Activated effector memory CD4-positive, alpha-beta T cell treated with Interleukin-2 at 50 U/mL for 16 hours (primary cell): ENCODE measurements around the gene XIRP1.
"Not testable (repeated sequence)": the region's sequence is repeated elsewhere in the genome, so short reads cannot be mapped to it uniquely, and the experiment has no call there.

ENCODE experiments used
- DNase-seq: peaks from one replicate; pipeline ENCODE4 v3.0.0-alpha.2; 2020

Gene XIRP1

DNA sequence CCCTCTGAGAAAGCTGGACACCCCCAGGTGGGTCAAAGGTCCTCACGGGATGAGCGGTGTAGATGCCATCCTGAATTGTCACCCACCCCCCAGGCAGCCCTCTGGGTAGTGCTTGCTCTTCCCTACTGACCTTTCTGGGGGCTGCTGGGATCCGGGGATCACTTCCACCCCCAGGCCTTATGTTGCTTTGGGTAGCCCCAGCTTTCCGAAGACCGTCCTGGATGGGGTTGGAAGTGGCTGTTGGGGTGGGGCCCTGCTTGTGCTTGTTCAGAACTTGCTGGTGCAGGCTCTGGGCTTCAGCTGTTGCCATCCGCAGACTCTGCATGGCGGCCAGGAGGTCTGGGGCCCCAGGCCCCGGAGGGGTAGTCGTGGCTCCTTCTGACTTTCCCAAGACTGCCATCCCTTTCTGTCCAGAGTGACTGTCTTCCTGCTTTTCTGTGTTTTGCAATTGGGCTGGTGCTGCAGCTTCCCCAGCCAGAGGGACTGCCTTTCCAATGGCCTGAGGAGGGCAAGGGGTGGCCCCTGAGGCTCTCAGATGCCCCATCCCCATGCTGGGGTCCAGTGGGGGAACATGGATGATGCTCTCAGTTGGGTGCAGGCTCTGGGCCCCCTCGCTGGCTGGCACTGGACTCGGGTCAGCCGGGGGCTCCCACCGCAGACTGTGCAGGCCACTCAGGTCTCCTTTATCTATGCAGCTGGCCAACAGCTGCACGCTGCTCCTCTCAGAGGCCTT, 6.3 kb downstream of the XIRP1 start:
- no peak for DNase-seq

DNA sequence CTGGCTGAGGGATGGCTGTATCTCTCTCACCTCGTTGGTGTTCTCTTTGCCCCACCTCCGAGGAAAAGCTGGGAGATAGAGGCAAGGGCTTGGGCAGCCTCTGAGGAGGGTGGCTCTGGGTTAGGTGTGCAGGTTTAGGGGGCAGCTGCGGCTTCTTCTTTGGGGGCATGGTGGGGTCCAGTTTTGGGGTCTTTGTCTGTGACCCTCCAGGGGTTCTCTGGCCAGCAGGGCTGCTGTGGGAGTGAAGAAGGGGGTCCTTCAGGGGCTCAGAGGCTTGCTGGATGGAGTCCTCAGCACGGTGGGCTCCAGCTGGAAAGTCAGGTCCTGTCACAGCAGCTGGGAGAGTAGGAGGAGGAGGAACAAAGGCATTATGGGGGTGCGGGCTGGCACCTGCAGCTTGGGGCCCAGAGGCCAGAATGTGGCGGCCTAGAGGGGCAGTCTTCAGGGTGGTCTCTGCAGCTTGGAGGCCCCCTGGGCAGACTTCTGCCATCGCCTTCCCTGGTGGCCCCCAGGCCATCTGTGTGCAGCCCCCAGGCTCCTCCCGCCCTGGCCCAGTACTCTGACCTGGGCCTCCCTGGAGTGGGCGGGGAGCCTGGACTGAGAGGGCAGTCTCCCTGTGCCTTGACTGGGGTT, 7.0 kb downstream of the XIRP1 start:
- DNase-seq = no peak

DNA sequence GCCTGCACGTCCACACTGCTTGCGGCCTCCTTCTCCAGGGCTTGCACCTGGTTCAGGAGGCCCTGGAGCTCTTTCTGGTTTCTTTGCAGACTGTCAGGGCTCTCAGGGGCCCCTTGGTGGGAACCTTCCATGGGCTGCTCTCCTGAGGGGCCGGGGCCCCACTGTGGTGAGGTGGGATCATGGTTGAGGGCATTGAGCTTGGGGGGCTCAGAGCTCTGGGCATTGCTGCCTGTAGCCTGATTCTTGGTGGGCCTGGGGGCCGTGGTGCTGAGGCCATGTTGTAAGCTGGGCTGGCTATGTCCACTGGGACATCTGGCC, 7.5 kb downstream of the XIRP1 start:
- DNase-seq = no peak

DNA sequence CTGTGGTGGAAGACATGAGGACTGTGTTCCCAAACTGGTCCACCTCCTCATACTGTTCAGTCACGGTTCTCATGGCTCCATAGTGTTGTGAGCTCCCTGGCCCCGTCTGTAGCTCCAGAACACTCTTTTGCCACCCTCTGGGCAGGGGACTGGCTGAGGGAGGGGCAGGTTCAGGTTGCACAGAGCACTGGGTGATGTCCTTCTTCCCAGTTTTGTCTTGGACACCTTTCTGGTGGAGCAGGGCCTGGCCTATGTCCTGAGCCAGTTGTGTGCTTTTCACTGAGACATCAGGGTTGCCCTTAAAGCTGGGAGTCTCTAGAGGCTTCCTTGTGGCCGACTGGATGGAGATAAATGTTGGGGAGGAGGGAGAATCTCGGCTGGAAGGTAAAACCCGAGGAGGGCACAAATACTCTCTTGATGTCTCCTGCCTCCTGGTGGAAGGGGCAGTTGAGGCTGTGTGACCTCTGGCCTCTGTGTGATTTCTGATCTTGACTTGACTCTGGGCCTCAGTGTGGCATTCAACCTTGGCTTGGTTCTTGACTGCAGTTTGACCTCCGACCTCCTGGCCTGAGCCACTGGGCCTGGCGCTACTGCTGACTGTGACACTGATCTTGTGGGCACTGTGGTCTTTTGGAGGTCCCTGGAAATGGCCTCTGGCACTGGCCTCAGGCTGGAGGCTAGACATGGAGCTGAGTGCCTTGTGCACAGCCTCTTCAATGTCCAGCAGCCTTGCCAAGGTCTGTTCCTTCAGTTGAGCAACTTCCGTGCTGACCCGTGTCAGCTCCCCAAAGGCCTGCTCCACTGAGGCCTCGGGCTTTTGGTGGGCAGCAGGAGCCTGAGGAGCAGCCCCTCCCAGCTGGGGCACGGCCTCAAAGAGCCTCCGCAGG, 8.1 kb downstream of the XIRP1 start:
- no peak for DNase-seq

DNA sequence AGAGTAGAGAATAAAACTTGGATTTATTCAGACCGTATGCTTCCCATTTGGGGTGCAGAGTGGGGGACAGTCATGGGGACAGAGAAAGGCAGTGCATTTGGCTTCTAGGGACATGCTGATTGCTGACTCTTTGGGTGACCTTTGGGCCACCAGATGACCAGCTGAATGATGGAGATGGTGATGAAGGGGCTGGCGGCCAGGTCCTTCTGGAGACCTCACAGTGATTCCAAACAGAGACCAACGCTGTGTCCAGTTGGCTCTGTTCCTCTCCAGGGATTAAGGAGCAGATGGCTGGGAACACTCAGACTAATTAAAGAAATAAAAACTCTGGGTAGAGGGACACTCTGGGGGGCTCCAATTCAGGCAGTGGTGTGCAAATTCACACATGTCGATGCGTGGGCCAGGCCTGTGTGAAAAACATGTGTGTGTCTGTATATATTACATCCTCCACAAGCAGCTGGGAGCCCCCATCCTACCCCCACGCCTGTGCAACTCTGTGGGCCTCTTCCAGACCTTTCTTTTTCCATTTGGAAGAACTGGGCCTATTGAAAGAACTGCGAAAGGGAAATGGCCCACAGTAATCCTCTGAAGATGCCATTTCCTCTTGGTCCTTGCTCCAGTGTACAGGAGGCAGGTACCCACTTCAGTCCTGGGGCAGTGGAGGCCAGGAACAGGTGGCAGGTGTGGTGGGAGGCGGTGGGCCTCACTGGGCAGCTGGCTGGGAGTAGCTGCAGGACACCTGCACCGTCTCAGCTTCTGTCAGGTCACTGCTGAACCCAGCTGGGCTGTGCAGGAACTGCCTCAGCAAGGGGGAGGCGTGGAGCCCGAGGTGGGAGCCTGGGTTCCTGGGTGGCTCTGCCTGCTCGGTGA, 8.9 kb downstream of the XIRP1 start:
- DNase-seq = no peak

DNA sequence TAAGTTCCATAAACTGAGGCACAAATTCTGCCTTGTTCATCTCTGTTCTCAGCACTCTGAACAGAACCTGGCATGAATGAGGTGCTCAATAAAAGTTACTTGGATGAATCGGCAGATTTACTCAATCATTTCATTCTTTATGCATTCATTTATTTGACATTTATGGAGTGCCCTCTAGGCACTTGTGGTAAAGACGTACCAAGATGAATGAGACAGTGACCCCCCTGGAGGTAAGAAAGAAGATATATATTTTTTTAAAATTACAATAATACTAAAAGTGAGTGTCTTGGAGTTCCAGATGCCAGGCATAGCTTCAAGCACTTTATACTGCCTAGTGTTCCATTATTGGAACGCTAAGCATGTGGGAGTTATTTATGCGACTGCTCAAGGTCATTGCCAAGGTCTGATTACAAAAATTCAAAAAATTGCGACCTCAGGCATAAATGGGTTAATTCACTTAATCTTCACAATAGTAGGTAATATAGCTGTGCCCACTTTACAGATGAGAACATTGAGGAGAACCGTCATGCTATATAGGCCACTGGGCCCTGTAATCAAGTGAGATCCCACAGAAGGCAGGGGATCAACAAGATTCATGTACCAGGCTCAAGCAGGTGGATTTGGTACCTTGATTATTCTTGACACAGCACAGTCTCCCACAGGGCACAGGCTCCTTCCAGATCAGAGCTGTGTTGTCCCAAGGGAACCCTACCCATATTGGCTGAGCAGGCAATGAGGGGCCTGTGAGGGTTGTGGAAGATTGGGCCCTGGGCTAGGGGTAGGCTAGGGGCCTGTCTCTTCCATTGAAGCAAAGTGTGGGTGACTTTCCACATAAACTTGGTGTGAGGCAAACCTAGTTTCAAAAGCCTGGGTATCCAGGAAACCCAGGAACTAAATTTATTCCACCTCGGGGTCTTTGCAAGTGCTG, 10.7 kb downstream of the XIRP1 start:
- DNase-seq = no peak

DNA sequence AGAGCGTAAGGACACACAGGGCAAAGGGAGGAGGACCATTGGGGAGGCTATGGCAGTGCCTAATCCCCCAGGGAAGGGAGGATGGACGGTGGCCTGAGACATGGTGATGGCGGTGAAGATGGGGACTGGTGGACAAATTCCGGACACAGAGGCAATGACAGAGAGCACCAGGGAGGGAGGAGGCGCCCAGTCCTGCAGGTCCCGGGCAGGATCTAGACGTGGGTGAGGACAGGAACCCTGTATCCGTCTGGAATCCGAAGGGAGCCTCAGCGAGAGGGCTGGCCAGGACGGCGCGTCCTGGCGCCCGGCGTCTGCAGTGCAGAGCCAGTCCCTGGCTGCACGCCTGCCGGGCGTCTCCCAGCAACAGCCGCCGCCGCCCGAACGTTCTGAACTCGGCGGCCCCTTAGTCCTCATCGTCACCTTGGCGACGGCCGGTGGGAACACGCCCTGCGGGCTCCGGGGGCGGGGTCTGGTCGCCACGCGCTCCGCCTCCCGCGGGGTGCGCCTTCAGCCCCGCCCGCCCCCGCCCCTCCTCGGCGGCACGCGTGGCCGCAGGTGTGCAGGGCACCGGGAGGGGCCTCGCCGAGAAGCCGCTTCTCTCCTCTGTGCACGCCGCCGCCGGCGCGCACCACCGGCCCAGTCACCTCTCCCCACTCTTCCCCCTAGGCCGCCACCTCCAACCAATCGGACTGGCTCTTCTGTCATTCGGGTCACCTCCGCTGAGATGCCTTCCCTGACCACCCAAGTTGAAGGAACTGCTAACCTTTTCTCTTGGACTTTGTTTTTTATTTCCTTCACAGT, 11.6 kb downstream of the XIRP1 start:
- peak; percentile 90 for DNase-seq

DNA sequence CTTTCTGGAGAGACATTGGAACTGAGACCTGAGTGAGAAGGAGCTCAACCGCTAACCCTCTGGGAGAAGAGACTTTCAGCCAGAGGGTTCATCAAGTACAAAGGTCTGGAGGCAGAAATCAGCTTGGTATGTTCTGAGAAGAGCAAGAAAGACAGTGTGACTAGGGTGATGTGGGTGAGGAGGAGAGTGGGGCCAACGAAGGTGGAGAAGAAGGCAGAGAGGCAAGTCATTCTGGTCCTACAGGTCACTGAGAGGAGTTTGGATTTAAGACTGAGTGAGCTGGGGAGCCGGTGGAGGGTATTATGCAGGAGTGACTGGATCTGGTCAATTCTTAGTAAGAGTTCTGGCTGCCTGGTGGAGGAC, 12.2 kb downstream of the XIRP1 start:
- DNase-seq = no peak

DNA sequence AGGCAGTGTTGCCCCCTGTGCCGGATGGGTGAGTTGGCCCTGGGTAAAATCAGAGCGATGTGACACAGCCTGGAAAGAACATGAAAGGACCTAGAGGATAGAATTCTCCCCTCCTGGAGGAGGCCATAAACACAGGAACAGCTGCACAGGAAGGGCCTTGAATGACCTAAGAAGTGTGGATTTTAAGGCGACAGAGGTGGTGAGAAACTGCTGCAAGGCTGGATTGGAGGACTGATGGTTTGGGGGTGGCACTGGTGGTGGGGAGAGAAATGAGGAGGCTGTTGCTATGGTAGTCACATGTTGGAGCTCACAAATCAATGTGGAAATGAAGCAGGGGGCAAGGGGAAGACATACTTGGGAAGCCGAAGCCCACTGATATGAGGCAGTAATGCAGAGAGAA, 13.8 kb downstream of the XIRP1 start:
- no peak for DNase-seq

DNA sequence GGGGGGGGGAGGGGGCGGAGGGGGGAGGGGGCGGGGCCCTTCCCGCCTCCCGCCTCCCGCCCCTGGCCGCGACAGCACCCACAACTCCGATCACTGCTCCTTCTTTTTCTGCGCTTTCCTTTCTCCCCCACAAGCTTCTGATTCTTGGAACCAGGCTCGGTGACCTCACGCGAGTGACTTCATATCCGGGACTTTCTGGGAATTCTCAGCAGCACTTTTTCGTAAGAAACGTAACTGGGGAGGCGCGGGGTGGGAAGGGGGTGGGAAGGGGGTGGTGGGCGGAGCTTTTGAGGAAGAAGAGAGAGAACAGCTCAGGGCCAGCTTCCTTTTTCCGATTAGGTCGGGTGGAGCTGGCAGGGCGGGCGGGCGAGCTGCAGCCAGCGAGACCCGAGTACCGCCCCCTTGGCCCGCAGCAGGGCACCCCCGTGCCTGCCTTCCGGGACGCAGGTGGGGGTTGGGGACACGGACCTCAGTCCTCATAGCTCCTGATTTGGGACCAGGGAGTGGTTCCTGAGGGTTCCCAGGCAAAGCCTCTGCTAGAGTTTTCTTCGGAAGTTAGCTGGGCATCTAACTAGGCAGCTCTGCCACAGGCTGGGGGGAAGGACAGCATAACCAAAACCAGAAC, 14.6 kb downstream of the XIRP1 start:
- peak; percentile 57 for DNase-seq

DNA sequence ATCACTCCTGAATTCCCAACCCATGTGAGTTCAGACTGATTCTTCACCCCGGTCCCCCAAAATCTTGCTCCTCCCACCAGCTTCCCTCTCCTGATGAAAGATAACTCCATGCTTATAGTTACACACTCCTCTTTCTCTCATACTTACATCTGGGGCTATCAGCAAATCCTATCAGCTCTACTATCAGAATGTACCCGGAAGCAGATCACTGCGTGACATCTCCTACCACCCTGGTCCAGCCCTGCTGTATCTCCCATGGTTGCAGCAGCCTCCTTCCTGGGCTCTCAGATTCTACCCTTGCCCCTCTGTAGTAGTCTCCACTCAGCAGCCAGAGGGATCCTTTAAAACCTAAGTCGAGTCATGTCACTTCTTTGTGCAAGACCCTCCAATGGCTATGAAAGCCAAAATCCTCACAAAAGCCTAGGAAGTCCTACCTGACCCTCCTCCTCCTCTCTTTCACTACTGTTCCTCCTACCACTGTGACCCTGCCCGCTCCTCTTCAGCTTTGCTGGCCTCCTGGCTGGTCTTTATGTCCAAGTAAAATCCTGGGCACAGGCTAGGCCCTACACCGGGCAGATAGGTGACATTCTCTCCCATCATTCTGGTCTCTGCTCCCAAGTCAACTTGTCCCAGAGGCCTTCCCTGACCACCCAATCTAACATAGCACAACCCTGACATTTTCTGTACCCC, 16.2 kb downstream of the XIRP1 start:
- no peak for DNase-seq

DNA sequence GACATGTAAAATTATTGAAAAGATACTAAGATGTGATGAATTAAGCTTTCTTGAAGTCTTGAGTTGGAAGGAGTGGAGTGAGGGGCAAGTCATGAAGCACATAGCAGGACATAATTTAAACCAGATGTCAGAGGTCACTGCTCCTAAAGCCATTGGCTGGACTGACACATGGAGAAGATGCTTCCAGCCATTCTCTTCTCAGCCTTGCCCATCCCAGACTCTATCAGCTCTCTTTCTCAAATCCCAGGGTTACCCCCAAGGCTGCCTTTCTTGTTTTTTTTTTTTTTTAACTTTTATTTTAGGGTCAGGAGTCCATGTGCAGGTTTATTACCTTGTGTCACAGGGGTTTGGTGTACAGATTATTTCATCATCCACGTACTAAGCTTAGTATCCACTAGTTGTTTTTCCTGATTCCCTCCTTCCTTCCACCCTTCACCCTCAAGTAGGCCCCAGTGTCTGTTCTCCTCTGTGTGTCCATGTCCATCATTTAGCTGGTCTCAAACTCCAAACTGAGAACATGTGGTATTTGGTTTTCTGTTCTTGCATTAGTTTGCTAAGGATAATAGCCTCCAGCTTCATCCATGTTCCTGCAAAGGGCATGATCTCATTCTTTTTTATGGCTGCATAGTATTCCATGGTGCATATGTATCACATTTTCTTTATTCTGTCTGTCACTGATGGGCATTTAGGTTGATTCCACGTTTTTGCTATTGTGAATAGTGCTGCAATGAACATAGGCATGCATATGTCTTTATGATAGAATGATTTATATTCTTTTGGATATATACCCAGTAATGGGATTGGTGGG, 18.9 kb downstream of the XIRP1 start:
- no peak for DNase-seq

DNA sequence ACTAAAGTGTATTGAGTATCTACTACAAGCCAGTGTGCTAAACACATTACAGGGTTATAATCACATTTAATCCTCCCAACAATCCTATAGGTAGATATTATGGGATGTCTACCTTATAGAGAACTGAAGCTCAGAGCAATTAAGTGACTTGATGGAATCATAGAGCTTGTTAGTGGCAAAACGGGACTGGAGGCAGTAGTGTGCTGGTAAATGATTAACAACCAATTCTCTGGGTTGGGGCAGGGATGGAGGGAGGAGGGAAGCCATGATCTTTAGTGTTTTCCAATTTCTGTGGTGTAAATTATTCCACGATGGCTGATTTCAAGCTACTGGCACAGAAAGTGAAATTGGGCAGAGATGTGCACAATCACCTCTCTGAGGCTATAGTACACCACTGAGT, 20.5 kb downstream of the XIRP1 start:
- DNase-seq = no peak

DNA sequence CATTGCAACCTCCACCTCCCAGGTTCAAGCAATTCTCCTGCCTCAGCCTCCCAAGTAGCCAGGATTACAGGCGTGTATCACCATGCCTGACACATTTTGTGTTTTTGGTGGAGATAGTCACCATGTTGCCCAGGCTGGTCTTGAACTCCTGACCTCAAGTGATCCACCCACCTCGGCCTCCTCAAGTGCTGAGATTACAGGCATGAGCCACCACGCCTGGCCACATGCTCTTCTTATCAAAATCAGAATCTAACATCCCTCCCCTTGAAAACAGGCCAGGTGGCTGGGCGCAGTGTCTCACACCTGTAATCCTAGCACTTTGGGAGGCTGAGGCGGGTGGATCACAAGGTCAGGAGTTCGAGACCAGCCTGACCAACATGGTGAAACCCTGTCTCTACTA, 21.5 kb downstream of the XIRP1 start:
- DNase-seq = not testable (repeated sequence)

DNA sequence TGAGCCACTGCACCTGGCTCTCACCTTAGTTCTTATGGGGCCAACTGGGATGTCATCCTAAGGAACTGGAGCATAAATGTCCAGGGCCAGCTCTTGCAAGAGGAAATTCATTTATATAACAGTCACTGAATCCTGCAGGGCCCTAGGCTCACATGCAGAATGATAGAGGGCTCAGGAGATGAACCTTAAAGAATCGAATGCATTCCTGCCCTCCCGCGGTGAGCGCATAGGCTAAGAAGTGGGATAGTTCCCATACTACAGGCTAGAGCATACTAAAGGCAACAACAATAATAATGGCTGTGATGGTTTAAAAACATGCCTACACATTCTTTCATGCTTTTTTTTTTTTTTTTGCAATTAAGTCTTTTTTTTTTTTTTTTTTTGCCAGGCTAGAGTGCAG, 21.9 kb downstream of the XIRP1 start:
- DNase-seq = no peak

DNA sequence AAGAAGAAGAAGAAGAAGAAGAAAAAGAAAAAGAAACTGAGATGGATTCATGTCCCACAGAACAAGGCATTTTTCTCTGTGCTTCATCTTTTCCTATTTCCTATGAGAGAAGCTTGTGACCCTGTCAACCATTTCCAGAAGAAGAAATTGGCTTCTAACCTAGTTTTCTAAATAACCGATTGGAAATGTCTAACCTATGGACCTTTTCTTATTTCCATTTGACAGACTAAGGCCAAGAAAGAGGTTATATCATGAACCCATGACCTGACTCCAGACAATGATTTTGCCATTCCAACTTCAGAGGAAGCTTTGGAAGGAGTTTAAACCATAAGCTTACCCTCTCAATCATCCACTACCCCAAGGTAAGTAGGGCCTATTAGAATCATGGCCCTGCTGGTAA, 22.7 kb downstream of the XIRP1 start:
- DNase-seq = no peak

DNA sequence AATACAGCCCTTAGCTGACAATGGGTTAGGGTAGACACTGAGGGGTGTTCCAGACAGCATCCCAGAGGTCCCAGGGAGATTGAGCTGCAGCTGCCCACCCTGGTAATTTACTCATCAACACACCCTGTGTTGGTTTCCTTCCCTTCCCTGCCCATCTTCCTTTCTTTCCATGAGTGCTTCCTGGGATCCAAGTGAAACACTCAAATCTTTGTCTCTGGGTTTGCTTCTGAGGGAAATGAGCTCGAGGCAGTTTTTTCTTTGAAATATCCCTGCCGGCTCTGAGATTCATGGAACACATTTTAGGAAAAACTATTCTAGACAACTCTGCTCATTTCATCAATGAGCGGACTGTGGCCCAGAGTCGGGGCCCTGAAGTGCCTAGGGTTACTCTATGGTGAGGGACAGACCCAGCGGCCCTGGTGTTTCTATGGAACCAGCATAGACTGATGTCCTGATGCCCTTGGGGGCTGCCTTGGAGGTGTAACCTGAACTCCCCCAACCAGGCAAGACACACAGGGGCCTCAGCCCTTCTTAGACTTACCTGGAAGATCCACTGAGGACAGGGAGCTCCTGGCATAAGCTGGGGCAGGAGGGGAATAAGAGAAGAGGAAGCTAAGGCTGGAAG, 24.1 kb downstream of the XIRP1 start:
- DNase-seq = no peak

DNA sequence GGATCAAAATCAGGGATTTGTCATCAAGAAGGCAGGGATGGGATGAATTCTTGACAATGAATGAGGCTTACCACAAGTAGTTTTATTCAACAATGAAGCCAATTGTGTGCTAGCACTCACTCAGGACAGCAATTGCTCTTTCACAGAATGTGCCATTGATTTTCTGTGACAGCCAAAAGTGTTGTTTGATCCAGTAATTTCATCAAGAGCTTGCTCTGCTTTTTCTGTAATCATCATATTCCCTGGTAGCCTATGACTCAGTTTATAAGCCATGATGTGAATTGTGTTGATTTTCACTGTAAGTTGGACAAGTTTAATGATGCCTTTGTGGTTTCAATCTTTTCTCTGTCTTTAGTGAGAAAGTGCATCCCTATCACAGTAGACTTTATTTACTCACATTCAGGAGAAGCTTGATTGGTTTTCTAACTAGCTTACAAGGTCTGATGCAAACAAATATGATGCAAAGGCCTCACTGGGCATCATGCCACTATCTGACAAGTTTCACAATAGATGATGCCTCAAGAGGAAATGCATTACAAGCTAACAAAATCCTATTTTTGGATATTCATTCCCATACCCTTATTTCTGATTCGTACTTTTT, 25.4 kb downstream of the XIRP1 start:
- no peak for DNase-seq
